GM18909 (cell line): Measurements from ENCODE around the gene WFDC10B.
"Not testable (repeated sequence)": the region's sequence is repeated elsewhere in the genome, so short reads cannot be mapped to it uniquely, and the experiment has no call there.

Experiments used
- ATAC-seq: cut with Tn5 transposase; IDR thresholded peaks from one replicate; pipeline ENCODE4 v1.9.1; 2021; ENCODE audit warnings: mild to moderate bottlenecking; ENCODE audit not compliant: unreplicated experiment, poor library complexity

WFDC10B gene

GRCh38 chr20:45649312-45649863, 55.4 kb downstream of the WFDC10B start:
- ATAC-seq = no peak

DNA sequence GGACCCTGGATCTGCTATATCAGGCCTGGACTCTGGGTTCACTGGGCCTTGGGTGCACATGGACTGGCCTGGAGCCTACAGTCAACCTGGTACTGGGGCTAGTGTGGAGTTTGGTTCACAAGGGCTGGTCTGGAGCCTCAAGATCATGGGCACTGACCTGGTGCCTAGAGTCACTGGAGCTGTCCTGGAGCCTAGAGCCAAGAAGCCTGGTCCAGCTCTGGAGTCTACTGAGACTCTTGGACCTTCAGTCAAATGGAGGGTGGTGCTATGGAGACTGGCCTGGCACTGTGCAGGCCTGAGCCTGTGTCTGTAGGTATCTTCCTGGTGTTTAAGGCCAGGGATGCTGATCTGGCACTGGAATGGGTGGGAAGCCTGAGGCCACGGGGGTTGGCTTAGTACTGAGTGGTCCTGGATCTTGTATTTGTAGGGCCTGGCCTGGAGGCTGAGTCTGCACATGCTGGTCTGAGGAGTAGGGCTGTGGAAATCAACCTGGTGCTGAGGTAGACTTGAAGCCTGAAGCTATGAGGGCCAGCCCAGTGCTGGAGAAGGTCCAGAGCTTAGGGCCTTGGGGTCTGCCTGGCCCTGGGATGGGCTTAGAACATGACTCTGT, 57.3 kb downstream of the WFDC10B start:
- ATAC-seq = no peak

- no peak for ATAC-seq
Observed at GRCh38 chr20:45646875-45647274, 57.9 kb downstream of the WFDC10B start.

- not testable (repeated sequence) for ATAC-seq
Observed at GRCh38 chr20:45645869-45646268, 59.0 kb downstream of the WFDC10B start.

GRCh38 chr20:45641076-45641475, 63.7 kb downstream of the WFDC10B start:
- not testable (repeated sequence) for ATAC-seq

- ATAC-seq = no peak
Observed at GRCh38 chr20:45639687-45640086, 65.1 kb downstream of the WFDC10B start.

DNA sequence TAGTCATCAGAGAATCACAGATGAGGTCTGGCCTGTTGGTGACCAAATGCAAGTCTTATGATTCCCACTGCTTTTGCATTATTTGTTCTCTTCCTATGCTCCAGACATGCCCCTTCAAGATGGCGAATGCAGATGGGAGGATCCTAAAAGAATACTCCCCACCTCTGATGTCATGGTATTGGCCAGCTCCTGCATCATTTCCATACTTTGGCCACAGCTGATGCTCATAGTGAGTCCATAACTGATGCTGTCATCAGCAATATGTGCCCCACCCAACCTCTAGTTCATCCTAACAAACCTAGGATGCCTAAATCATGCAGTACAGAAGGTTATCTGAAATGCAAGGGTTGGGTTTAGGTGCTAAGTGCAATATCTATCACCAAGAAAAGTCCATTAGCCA, 68.3 kb downstream of the WFDC10B start:
- no peak for ATAC-seq
